Activated CD8-positive, alpha-beta memory T cell treated with anti-CD3 and anti-CD28 coated beads for 1 hour (primary cell): ENCODE measurements around the gene ARPC4.
"Not testable (repeated sequence)": the region's sequence is repeated elsewhere in the genome, so short reads cannot be mapped to it uniquely, and the experiment has no call there.

Source experiments
- DNase-seq, 2 donors: peaks; one replicate each; pipeline ENCODE4 v3.0.0-alpha.2; 2020; ENCODE audit warnings: low read depth in 1 of 2; ENCODE audit errors: extremely low read depth in 1 of 2

Gene ARPC4

DNA sequence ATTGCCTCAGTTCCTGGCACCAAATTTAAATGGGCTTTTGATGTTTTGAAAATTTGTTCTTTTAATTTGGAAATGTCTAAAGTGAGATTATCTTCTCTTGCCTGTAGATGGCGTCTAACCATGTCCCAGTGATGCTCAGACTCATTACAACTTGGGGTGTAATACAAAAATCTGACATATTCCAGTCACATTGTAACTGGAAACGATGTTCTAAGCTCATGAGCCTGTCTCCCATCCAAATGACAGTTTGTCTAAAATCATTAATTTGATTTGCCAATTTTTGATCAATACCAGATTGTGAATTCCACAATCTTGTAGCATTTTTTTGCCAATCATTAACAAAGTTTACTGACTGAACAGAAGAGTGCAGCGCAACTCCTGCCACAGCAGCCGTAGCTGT is 56.0 kb downstream of the ARPC4 start:
- not testable (repeated sequence) for DNase-seq

- not testable (repeated sequence) for DNase-seq
These were observed 58.5 kb downstream of the ARPC4 start for GRCh38 chr3:9851383-9851782.

DNA sequence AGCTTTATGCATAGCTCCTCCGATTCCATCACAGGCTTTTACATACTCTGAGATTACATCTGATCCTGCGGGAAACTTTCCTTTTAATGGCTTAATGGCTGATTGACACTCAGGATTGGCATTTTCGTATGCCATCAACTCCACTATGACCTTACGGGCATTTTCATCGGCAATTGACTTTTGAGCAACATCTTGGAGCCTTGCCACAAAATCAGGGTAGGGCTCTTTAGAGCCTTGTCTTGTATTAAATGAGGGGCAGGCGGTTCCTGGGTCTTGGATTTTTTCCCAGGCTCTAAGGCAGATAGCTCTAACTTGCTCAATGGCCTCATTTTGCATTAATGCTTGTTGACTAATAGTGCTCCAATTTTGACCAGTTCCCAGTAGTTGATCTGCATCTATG is 59.0 kb downstream of the ARPC4 start:
- DNase-seq: not testable (repeated sequence)

DNA sequence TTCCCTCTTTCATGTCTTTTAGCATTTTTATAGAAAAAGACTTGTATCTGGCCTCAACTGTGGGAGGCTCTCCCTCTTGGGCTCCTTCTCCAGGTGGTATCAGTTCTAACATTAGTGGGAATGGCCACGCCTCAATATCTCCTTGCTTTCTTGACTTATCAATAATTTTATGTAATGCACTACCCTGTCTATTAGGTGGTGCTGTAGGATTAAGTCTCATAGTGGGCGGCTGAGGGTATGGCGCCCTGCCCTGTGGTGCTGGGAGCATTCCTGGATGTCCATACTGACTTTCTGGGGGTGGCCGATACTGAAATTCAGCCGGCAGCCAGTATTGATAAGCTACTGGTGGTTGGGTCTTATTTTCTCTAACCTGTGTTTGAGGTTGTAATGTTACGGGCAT is 59.6 kb downstream of the ARPC4 start:
- DNase-seq: no peak

DNA sequence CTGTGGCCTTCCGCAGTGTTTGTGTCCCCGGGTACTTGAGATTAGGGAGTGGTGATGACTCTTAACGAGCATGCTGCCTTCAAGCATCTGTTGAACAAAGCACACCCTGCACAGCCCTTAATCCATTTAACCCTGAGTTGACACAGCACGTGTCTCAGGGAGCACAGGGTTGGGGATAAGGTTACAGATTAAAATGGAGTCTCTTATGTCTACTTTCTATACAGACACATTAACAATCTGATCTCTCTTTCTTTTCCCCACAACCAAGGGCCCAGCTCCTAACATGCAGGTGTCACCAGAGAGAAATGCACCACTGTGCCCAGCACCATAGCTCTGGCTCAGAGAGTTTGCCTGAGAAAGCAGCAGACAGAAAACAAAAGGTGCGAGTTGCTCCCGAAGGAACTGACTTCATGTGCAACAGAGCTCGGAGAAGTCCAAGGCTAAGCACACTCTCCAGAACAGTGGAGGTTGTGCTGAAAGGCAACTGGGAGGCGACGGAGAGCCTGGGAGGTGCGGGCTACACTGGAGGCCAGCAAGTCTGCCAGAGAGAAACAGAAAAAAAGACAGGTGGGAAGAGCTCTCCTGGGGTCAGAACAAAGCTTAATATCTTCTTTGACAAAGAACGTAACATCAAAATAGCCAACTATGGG is 61.5 kb downstream of the ARPC4 start:
- not testable (repeated sequence) for DNase-seq

DNA sequence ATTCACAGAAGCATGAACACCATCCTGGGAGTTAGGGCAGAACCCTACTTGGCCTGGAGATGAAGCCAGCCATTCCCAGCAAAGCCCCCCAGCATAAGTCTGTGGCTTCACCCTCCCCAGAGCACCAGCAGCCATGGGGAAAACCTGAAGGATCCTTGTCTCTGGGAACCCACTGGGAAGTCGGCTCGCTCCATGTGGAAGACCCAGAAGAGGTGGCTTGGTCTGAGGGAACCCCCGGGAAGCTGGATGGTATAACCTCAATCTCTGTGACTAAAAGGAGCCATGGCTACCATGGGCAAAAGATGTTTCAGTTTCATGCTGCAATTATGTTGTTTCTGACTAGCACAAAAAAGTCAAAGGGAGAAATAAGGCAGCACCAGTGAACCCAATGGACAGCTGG is 62.7 kb downstream of the ARPC4 start:
- no peak for DNase-seq
